K562 (cell line): ENCODE results near the gene PSMB10.

ENCODE experiments used
- AFF1 ChIP-seq, 2 experiments: fragments of 450-650 bp; IDR thresholded peaks; 2 replicates each; pipeline ENCODE4 v1.6.1; 2018; ENCODE audit warnings: mild to moderate bottlenecking in 2 of 2, low read depth in 1 of 2; ENCODE audit not compliant: partially characterized antibody in 2 of 2
- CBX5 ChIP-seq: IDR thresholded peaks from 2 replicates; pipeline ENCODE4 v1.6.1; 2014; ENCODE audit warnings: low read depth, borderline replicate concordance
- CHD4 ChIP-seq: fragments of 200-600 bp; sonication (generic); IDR thresholded peaks from 3 replicates; pipeline ENCODE4 v1.6.1; 2012; ENCODE audit warnings: low read depth, mild to moderate bottlenecking, mixed read lengths, low read length, inconsistent platforms; ENCODE audit not compliant: insufficient read depth, insufficient replicate concordance, poor library complexity, severe bottlenecking
- CTCF ChIP-seq, 3 experiments: IDR thresholded peaks in 2 of 3; conservative IDR thresholded peaks in 1 of 3; 2 replicates each; pipeline ENCODE4 v1.5.1; 2011 to 2012; ENCODE audit warnings: low read length in 3 of 3, mild to moderate bottlenecking in 3 of 3, control low read depth in 2 of 3, improper control_type of control experiment in 1 of 3, inconsistent platforms in 1 of 3, low read depth in 1 of 3, mixed read lengths in 1 of 3, moderate library complexity in 1 of 3; ENCODE audit not compliant: insufficient read depth in 2 of 3
- CTCFL ChIP-seq: IDR thresholded peaks from 2 replicates; pipeline ENCODE4 v1.6.1; 2011; ENCODE audit warnings: borderline replicate concordance, low read depth, mild to moderate bottlenecking, moderate library complexity, low read length; ENCODE audit not compliant: insufficient read depth, poor library complexity, severe bottlenecking
- EGR1 ChIP-seq: fragments of 450-650 bp; conservative IDR thresholded peaks from 2 replicates; pipeline ENCODE4 v1.6.1; 2017; ENCODE audit warnings: mild to moderate bottlenecking
- L3MBTL2 ChIP-seq: fragments of 450-650 bp; IDR thresholded peaks from 2 replicates; pipeline ENCODE4 v1.6.1; 2016; ENCODE audit warnings: mild to moderate bottlenecking, moderate library complexity
- MAFG ChIP-seq: fragments of 450-650 bp; conservative IDR thresholded peaks from 2 replicates; pipeline ENCODE4 v1.6.1; 2016; ENCODE audit warnings: missing genetic modification characterization, missing compliant biosample characterization
- TBP ChIP-seq: optimal IDR thresholded peaks from 2 replicates; pipeline ENCODE3; 2011; ENCODE audit warnings: low read depth, low read length, improper control_type of control experiment
- USF2 ChIP-seq: sonication (generic); formaldehyde crosslinking; IDR thresholded peaks from 2 replicates; pipeline ENCODE4 v1.5.0; 2020; ENCODE audit warnings: missing genetic modification reagents
- ZBTB7A ChIP-seq: IDR thresholded peaks from 2 replicates; pipeline ENCODE4 v1.6.1; 2011; ENCODE audit warnings: low read depth, mild to moderate bottlenecking, low read length, moderate library complexity, borderline replicate concordance; ENCODE audit not compliant: control insufficient read depth
- ZNF121 ChIP-seq: sonication (generic); formaldehyde crosslinking; conservative IDR thresholded peaks from 2 replicates; pipeline ENCODE4 v1.8.0; 2022; ENCODE audit warnings: missing genetic modification reagents
- ZNF274 ChIP-seq: IDR thresholded peaks from 2 replicates; pipeline ENCODE4 v1.6.1; 2011; ENCODE audit warnings: low read depth, mild to moderate bottlenecking, low read length, moderate library complexity, borderline replicate concordance
- ZNF764 ChIP-seq: fragments of 250-450 bp; sonication (Bioruptor Pico); IDR thresholded peaks from 2 replicates; pipeline ENCODE4 v1.4.0; 2020; ENCODE audit warnings: low read depth, mild to moderate bottlenecking, moderate library complexity

GRCh38 chr16:67917140-67917851 lies 19.4 kb downstream of the PSMB10 start:
- no peak for TF ChIP-seq L3MBTL2
- no peak for TF ChIP-seq TBP
- no peak for TF ChIP-seq ZBTB7A
- TF ChIP-seq CTCF (IDR thresholded peaks at IDR 0.05 in 2 of 3, conservative IDR thresholded peaks at IDR 0.05 in 1 of 3; ENCODE audit: insufficient read depth in 2 of 3, low read depth in 1 of 3, low read length in 3 of 3), result no peak
- no peak for TF ChIP-seq CBX5
- TF ChIP-seq CTCFL, result no peak
- no peak for TF ChIP-seq CHD4
- no peak for TF ChIP-seq ZNF274
- TF ChIP-seq ZNF764 (CRISPR knock-in tag), result no peak
- TF ChIP-seq USF2 (CRISPR knock-in tag), result no peak
- TF ChIP-seq MAFG (tag), result no peak
- no peak for TF ChIP-seq AFF1 (IDR thresholded peaks at IDR 0.05; ENCODE audit: low read depth in 1 of 2, partially characterized antibody in 2 of 2)
- TF ChIP-seq EGR1, result no peak
- TF ChIP-seq ZNF121 (CRISPR knock-in tag), result no peak
